Left ventricle myocardium inferior (tissue), 1 donor: ENCODE measurements around the gene GABRR1. TPM values are rescaled to one million over a fixed set of nuclear protein-coding genes. Genes with fewer than 3 reads are reported as not detected.
"Not testable (repeated sequence)": the region's sequence is repeated elsewhere in the genome, so short reads cannot be mapped to it uniquely, and the experiment has no call there.

ENCODE experiments used
- DNase-seq: peaks from one replicate; pipeline ENCODE4 v3.0.0-alpha.2; 2020
- H3K27ac ChIP-seq: fragments of 200-600 bp; replicated peaks from 2 replicates; pipeline ENCODE4 v1.8.0; 2021
- H3K27me3 ChIP-seq: fragments of 200-600 bp; 2 replicates; pipeline ENCODE4 v1.8.0; 2021; ENCODE audit warnings: low read depth
- H3K36me3 ChIP-seq: fragments of 200-600 bp; 2 replicates; pipeline ENCODE4 v1.8.0; 2021
- H3K4me1 ChIP-seq: fragments of 200-600 bp; 2 replicates; pipeline ENCODE4 v1.8.0; 2021
- H3K4me3 ChIP-seq: fragments of 200-600 bp; 2 replicates; pipeline ENCODE4 v1.8.0; 2021; ENCODE audit warnings: mild to moderate bottlenecking, moderate library complexity
- H3K9me3 ChIP-seq: fragments of 200-600 bp; replicated peaks from 2 replicates; pipeline ENCODE4 v1.8.0; 2021
- intact Hi-C: fragments of 100-400 bp; cut with micrococcal nuclease; formaldehyde crosslinking; loops from one replicate; pipeline ENCODE4 v1.11.0; 2022
- total RNA-seq: library from RNA; stranded (reverse); fragmentation: NEBNext Ultra II Directional; extraction: Animal tissue kit (Norgen Biotek cat#: 25700); gene quantifications from one replicate; pipeline ENCODE4 v1.2.1, GENCODE V29; 2021
- TF ChIP-seq, protein P1 (sequence below): fragments of 200-600 bp; IDR thresholded peaks from 2 replicates; pipeline ENCODE4 v1.8.0; 2021; ENCODE audit warnings: antibody characterized with exemption, mild to moderate bottlenecking, borderline replicate concordance
- donor health status: DM: no; HTN: yes; CAD: no; lungs with severe emphysema.

The GABRR1 gene
- total RNA-seq, 1 donor from 2014 or later: not detected

GRCh38 chr6:89132057-89132456, 85.1 kb downstream of the GABRR1 start:
- no peak overlapping the region for H3K27ac ChIP-seq
- DNase-seq: no peak
- no peaks in the 10 kb centered on the region for H3K4me1 ChIP-seq
- peaks cover 15% of the 10 kb centered on the region for H3K9me3 ChIP-seq
- H3K27me3 ChIP-seq: no peaks in the 10 kb centered on the region
- H3K36me3 ChIP-seq: no peaks in the 10 kb centered on the region
- intact Hi-C loops: no loop called here
- no peak overlapping the region for H3K4me3 ChIP-seq
- TF ChIP-seq, protein P1, sequence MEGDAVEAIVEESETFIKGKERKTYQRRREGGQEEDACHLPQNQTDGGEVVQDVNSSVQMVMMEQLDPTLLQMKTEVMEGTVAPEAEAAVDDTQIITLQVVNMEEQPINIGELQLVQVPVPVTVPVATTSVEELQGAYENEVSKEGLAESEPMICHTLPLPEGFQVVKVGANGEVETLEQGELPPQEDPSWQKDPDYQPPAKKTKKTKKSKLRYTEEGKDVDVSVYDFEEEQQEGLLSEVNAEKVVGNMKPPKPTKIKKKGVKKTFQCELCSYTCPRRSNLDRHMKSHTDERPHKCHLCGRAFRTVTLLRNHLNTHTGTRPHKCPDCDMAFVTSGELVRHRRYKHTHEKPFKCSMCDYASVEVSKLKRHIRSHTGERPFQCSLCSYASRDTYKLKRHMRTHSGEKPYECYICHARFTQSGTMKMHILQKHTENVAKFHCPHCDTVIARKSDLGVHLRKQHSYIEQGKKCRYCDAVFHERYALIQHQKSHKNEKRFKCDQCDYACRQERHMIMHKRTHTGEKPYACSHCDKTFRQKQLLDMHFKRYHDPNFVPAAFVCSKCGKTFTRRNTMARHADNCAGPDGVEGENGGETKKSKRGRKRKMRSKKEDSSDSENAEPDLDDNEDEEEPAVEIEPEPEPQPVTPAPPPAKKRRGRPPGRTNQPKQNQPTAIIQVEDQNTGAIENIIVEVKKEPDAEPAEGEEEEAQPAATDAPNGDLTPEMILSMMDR: no peak

DNA sequence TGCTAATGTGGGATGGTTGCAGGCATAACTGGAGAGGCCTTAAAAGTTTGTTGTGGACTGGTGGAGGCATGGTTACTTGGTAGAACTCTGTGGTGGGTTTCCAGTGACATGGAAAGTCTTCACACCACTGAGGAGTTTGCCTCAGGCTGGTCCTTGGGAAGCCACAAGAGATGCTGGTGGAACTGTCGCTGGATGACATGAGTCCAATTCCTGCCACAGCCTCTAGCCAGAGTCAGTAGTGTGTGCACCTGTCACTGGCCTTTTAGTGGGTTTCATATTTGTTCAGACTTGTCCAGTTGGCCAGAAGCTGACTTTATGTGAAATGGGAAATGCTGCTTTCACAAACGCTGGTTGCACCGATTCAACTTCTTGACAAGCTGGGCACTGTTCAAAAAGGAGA, 85.6 kb downstream of the GABRR1 start:
- Histone ChIP-seq H3K36me3 (no peaks in the 10 kb centered on the region), H3K9me3 (peaks cover 15% of the 10 kb centered on the region), H3K27me3 (no peaks in the 10 kb centered on the region), H3K4me1 (no peaks in the 10 kb centered on the region), H3K27ac (no peak overlapping the region), H3K4me3 (no peak overlapping the region)
- intact Hi-C loops: no loop called here
- DNase-seq: no peak
- TF ChIP-seq, protein P1: no peak

DNA sequence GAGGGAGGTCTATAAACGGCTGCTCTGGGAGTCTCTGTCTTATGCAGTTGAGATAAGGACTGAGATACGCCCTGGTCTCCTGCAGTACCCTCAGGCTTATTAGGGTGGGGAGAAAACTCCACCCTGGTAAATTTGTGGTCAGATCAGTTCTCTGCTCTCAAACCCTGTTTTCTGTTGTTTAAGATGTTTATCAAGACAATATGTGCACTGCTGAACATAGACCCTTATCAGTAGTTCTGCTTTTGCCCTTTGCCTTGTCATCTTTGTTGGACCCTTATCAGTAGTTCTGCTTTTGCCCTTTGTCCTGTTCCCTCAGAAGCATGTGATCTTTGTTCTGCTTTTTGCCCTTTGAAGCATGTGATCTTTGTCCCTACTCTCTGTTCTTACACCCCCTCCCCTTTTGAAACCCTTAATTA, 88.9 kb downstream of the GABRR1 start:
- peaks cover 15% of the 10 kb centered on the region for H3K9me3 ChIP-seq
- intact Hi-C loops, H3K4me1 ChIP-seq, H3K4me3 ChIP-seq, DNase-seq, H3K27me3 ChIP-seq, H3K27ac ChIP-seq, H3K36me3 ChIP-seq: not testable (repeated sequence)

Other genes with a start within 250 kb of the GABRR1 start
- gene PNRC1, start 136.6 kb downstream of the GABRR1 start, total RNA-seq: 180 TPM
- gene SRSF12, start 99.3 kb downstream of the GABRR1 start, total RNA-seq: not detected
- 14.3 TPM for gene PM20D2, start 71.3 kb downstream of the GABRR1 start, total RNA-seq
- gene GABRR2, start 97.9 kb upstream of the GABRR1 start, total RNA-seq: 0.69 TPM
- 13.1 TPM for gene UBE2J1, start 135.4 kb upstream of the GABRR1 start, total RNA-seq
- 123 TPM for gene RRAGD, start 194.9 kb upstream of the GABRR1 start, total RNA-seq
- 11.1 TPM for gene ANKRD6, start 215.8 kb upstream of the GABRR1 start, total RNA-seq